Ovary (tissue), 9 donors: ENCODE data around the gene NIT1. TPM values are rescaled to one million over a fixed set of nuclear protein-coding genes. Genes with fewer than 3 reads are reported as not detected.

ENCODE experiments used
- DNase-seq, 5 donors: peaks; one replicate each; pipeline ENCODE4 v3.0.0-alpha.2; 2019 to 2020
- H3K27ac ChIP-seq, 2 donors: fragments of 200-600 bp; one replicate each; pipeline versions ENCODE4 v1.5.1 to v1.8.0; 2019 to 2022
- H3K27me3 ChIP-seq: fragments of 200-600 bp; one replicate; pipeline ENCODE4 v1.8.0; 2022
- H3K36me3 ChIP-seq: fragments of 200-600 bp; sonication (generic); one replicate; pipeline ENCODE4 v1.5.1; 2019
- H3K4me1 ChIP-seq: one replicate; pipeline ENCODE4 v1.8.1; 2013; ENCODE audit warnings: mild to moderate bottlenecking, moderate library complexity; ENCODE audit not compliant: insufficient read depth
- H3K4me3 ChIP-seq: fragments of 200-600 bp; sonication (generic); one replicate; pipeline ENCODE4 v1.5.1; 2017
- H3K9me3 ChIP-seq, 2 donors: fragments of 200-600 bp in 1 of 2; sonication (generic) in 1 of 2; one replicate each; pipeline versions ENCODE4 v1.5.1 to v1.8.1; 2013 to 2019; ENCODE audit warnings: mild to moderate bottlenecking in 1 of 2, moderate library complexity in 1 of 2
- EP300 ChIP-seq: sonication (generic); formaldehyde crosslinking; IDR thresholded peaks from one replicate; pipeline ENCODE4 v1.6.1; 2017; ENCODE audit warnings: antibody characterized with exemption
- POLR2A ChIP-seq: fragments of 450-650 bp; IDR thresholded peaks from one replicate; pipeline ENCODE4 v1.6.1; 2017; ENCODE audit warnings: antibody characterized with exemption, mild to moderate bottlenecking, moderate library complexity
- WGBS, 3 donors: extraction: QIAGEN DNeasy Blood & Tissue Kit in 1 of 3; methylation state at CpG; one replicate each; pipeline versions ENCODE4 v1.1.5 to v1.1.7; 2013 to 2017; 5-methylcytosine and 5-hydroxymethylcytosine counted together
- intact Hi-C, 4 donors: fragments of 100-400 bp; cut with DNase I; formaldehyde crosslinking; loops; one replicate each; pipeline versions ENCODE4 v1.11.0 to v1.15.1; 2022 to 2023
- polyA plus RNA-seq, 2 donors: library from polyadenylated mRNA; stranded (reverse); fragments of 200-250 nt in 1 of 2; fragments of 350-450 nt in 1 of 2; fragmentation: Illumina TruSeq in 1 of 2; extraction: RNeasy Lipid Tissue Mini Kit (QIAGEN cat#74804) in 1 of 2; gene quantifications; one replicate each; pipeline ENCODE4 v1.2.3, GENCODE V29; 2013 to 2014
- total RNA-seq, 7 donors: library from RNA; depleted of rRNA in 2 of 7; stranded (reverse); fragments of >200 nt in 2 of 7; fragmentation: NEBNext Ultra II Directional in 3 of 7; extraction: Animal tissue kit (Norgen Biotek cat#: 25700) in 3 of 7; gene quantifications; one replicate each; pipeline versions ENCODE4 v1.1.0 to v1.2.4, GENCODE V29; 2016 to 2023
- TF ChIP-seq, protein P1 (sequence below), 3 donors: fragments of 450-650 bp in 2 of 3; fragments of 200-600 bp in 1 of 3; IDR thresholded peaks; one replicate each; pipeline versions ENCODE4 v1.5.1 to v1.8.0; 2016 to 2022; ENCODE audit warnings: antibody characterized with exemption in 3 of 3, mild to moderate bottlenecking in 1 of 3
- donor health status: DM: no; HTN: no; CAD: no; lungs with moderate emphysema.
- donor health status: DM: no; HTN: no; CAD: no.
- donor health status: Bipolar disorder and iron deficiency.
- donor health status: DM: yes; HTN: yes; CAD: no.
- donor health status: DM: no; HTN: no; CAD: no.
- donor health status: DM: yes; HTN: yes; CAD: no.

Gene NIT1
- total and polyA plus RNA-seq, 9 donors = 25.4 to 37.5 (median 36.6) TPM

DNA sequence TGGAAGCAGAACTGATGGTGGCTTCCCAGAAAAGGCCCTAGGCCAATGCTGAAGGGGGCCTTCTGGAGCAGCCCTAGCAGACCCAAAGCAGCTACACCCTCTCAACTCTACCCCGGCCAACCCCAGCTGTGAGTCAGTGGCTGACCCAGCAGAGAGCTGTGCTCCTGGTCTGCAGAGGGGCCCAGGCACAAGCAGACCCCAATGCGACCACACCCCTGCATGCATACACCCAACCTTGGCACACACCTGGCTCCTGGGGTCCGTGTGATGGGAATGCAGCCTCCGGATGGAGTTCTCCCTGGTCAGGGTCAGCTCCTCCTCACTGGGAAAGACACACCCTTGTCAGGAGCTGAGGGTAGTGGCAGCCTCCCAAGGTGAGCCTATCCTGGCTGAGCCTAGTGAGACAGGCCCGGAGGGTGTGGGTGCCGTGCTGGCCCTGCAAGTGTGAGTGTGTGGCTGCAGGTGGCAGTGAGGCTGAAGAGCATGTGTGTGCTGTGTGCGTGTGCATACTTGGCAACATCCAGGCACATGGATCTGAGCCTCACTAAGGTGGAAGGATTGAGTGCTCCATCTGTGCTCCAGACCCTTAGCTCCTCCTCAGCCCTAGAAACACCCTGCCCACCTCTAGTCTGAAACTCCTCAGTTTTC, 44.3 kb upstream of the NIT1 start:
- no peak overlapping the region for H3K27ac ChIP-seq
- no peaks in the 10 kb centered on the region for H3K4me1 ChIP-seq
- intact Hi-C loops = no loop called here
- WGBS, 3 donors = 65 to 83% (median 69%) methylated on average over 5 to 7 of the region's 7 CpGs
- no peak for DNase-seq
- no peak overlapping the region for H3K4me3 ChIP-seq
- H3K9me3 ChIP-seq = no peaks in the 10 kb centered on the region
- no peaks in the 10 kb centered on the region for H3K36me3 ChIP-seq
- H3K27me3 ChIP-seq = no peaks in the 10 kb centered on the region
- no peak for TF ChIP-seq EP300
- no peak for TF ChIP-seq POLR2A
- TF ChIP-seq, protein P1, sequence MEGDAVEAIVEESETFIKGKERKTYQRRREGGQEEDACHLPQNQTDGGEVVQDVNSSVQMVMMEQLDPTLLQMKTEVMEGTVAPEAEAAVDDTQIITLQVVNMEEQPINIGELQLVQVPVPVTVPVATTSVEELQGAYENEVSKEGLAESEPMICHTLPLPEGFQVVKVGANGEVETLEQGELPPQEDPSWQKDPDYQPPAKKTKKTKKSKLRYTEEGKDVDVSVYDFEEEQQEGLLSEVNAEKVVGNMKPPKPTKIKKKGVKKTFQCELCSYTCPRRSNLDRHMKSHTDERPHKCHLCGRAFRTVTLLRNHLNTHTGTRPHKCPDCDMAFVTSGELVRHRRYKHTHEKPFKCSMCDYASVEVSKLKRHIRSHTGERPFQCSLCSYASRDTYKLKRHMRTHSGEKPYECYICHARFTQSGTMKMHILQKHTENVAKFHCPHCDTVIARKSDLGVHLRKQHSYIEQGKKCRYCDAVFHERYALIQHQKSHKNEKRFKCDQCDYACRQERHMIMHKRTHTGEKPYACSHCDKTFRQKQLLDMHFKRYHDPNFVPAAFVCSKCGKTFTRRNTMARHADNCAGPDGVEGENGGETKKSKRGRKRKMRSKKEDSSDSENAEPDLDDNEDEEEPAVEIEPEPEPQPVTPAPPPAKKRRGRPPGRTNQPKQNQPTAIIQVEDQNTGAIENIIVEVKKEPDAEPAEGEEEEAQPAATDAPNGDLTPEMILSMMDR (IDR thresholded peaks at IDR 0.05) = no peak

DNA sequence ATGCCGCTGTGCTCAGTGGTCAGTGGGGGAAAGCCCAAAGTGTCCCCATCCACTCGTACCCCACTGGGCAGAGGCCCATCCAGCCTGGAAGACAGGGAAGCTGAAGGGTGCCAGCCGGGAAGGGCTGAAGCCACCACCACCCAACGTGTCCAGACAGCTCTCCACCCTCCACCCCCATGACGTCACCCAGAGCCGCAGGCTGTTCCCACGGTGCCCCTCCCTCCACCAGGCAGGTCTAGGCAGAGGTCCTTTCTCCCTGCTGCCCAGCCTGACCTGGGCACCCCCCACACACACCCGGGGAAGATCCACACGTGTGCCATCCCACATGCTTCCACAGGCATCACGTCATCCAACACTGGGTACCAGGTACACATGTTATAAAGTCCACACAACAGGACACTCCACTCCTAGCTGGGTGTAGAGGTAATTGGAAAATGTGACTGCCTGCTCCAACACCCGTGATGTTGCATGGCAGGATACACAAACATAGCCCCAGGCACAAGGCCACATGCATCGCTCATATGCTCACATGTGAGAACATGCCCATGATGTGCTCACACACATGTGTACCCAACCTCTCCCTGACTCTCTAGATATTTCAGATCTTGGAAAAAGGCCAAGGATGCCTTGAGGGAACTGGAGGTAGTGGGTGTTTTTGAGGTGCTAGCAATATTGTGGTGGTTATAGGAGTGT, 43.1 kb upstream of the NIT1 start:
- no peak overlapping the region for H3K27ac ChIP-seq
- no peaks in the 10 kb centered on the region for H3K4me1 ChIP-seq
- WGBS, 3 donors = 73 to 76% (median 75%) methylated on average over 12 of the region's 12 CpGs
- intact Hi-C loops = no loop called here
- H3K4me3 ChIP-seq = no peak overlapping the region
- DNase-seq = no peak
- H3K27me3 ChIP-seq = no peaks in the 10 kb centered on the region
- no peaks in the 10 kb centered on the region for H3K36me3 ChIP-seq
- no peak for TF ChIP-seq EP300
- no peak for TF ChIP-seq POLR2A
- TF ChIP-seq, protein P1 (IDR thresholded peaks at IDR 0.05) = no peak
- H3K9me3 ChIP-seq = no peaks in the 10 kb centered on the region

DNA sequence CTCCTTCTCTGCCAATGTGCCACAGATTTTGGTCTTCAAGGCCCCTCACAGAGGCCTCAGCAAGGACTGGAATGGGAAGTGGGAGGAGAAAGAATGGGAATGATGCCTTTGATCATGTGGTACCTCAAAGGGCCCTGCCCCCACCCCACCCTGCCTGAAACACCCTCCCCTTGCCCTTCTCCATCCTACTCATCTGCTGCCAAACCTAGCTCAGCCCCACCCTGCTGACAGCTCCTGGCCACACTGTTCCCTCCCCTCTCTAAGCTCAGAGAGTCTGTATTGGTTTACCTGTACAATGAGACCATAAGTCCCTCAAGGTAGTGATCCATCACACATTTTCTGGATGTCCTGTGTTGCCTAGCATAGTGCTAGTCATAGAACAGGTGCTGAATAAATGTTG, 41.5 kb upstream of the NIT1 start:
- Histone ChIP-seq H3K9me3 (no peaks in the 10 kb centered on the region), H3K27me3 (no peaks in the 10 kb centered on the region), H3K36me3 (no peaks in the 10 kb centered on the region), H3K27ac (no peak overlapping the region), H3K4me1 (no peaks in the 10 kb centered on the region), H3K4me3 (no peak overlapping the region)
- TF ChIP-seq POLR2A (no peak), EP300 (no peak)
- TF ChIP-seq, protein P1 (IDR thresholded peaks at IDR 0.05) = no peak
- no peak for DNase-seq
- intact Hi-C loops = no loop called here

DNA sequence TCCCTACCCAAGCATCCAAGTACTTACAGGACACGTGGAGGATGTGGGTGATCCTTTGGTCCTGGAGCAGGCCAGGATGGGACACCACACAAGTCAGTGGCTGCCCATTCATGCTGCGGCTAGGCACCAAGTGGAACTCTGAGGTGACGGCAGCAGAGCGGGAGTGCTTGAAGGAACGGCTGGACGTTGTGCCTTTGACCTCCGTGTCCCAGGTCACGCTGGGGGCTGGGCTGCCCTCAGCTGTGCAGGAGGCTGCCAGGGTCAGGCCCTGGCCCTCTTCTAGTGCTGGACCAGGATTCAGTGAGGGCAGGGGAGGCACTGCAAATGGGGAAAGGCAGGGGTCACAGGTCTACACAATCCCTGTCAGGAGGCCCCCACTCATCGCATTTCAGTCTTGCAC, 40.5 kb upstream of the NIT1 start:
- no peaks in the 10 kb centered on the region for H3K9me3 ChIP-seq
- no peak for DNase-seq
- 61 to 68% (median 64%) methylated on average over 9 of the region's 9 CpGs for WGBS, 3 donors
- H3K4me3 ChIP-seq = no peak overlapping the region
- intact Hi-C loops = no loop called here
- H3K27ac ChIP-seq = no peak overlapping the region
- H3K36me3 ChIP-seq = no peaks in the 10 kb centered on the region
- TF ChIP-seq EP300 (no peak), POLR2A (no peak)
- TF ChIP-seq, protein P1 (IDR thresholded peaks at IDR 0.05) = no peak
- H3K27me3 ChIP-seq = no peaks in the 10 kb centered on the region
- no peaks in the 10 kb centered on the region for H3K4me1 ChIP-seq
